ENCODE data around the gene MEOX1. TPM values are rescaled to one million over a fixed set of nuclear protein-coding genes. Genes with fewer than 3 reads are reported as not detected.

MEOX1 gene
- total RNA-seq, 2 donors from 2014 or later: 0.64 to 4.1 TPM

GRCh38 chr17:43679911-43680310, 18.2 kb upstream of the MEOX1 start:
- Histone ChIP-seq H3K9ac (ENCODE audit: low read depth in 2 of 2, low read length in 2 of 2) (no peak overlapping the region), H3K4me3 (no peak overlapping the region), H3K4me1 (no peaks in the 10 kb centered on the region), H3K9me3 (no peaks in the 10 kb centered on the region), H3K27ac (no peak overlapping the region), H3K36me3 (no peaks in the 10 kb centered on the region), H3K27me3 (no peaks in the 10 kb centered on the region)
- intact Hi-C loops (cut with DNase I): no loop called here
- no peak for DNase-seq
- no peak for TF ChIP-seq CTCF (IDR thresholded peaks at IDR 0.05)

- Histone ChIP-seq H3K27ac (no peak overlapping the region), H3K27me3 (no peaks in the 10 kb centered on the region), H3K9me3 (no peaks in the 10 kb centered on the region), H3K36me3 (no peaks in the 10 kb centered on the region), H3K4me3 (no peak overlapping the region), H3K4me1 (no peaks in the 10 kb centered on the region), H3K9ac (ENCODE audit: low read depth in 2 of 2, low read length in 2 of 2) (no peak overlapping the region)
- DNase-seq: no peak
- TF ChIP-seq CTCF (IDR thresholded peaks at IDR 0.05): no peak
- intact Hi-C loops (cut with DNase I): no loop called here
These were observed 17.7 kb upstream of the MEOX1 start for GRCh38 chr17:43679401-43679800.

- TF ChIP-seq CTCF (IDR thresholded peaks at IDR 0.05): no peak
- no peak for DNase-seq
- no peak overlapping the region for H3K27ac ChIP-seq
- no peak overlapping the region for H3K4me3 ChIP-seq
- no peaks in the 10 kb centered on the region for H3K4me1 ChIP-seq
- intact Hi-C loops (cut with DNase I): no loop called here
- no peaks in the 10 kb centered on the region for H3K27me3 ChIP-seq
- H3K36me3 ChIP-seq: no peaks in the 10 kb centered on the region
- no peaks in the 10 kb centered on the region for H3K9me3 ChIP-seq
- no peak overlapping the region for H3K9ac ChIP-seq (ENCODE audit: low read depth in 2 of 2, low read length in 2 of 2)
These were observed 14.7 kb upstream of the MEOX1 start for GRCh38 chr17:43676471-43676870.

- Histone ChIP-seq H3K9ac (ENCODE audit: low read depth in 2 of 2, low read length in 2 of 2) (no peak overlapping the region), H3K27me3 (no peaks in the 10 kb centered on the region), H3K27ac (no peak overlapping the region), H3K36me3 (no peaks in the 10 kb centered on the region), H3K4me3 (no peak overlapping the region), H3K4me1 (no peaks in the 10 kb centered on the region), H3K9me3 (no peaks in the 10 kb centered on the region)
- no peak for DNase-seq
- intact Hi-C loops (cut with DNase I): loop anchor here (2.0 kb wide), 1 partner anchor 96 kb away; no protein-coding TSS in a partner anchor
- no peak for TF ChIP-seq CTCF (IDR thresholded peaks at IDR 0.05)
These were observed 12.7 kb upstream of the MEOX1 start for GRCh38 chr17:43674394-43674793.

- Histone ChIP-seq H3K4me1 (no peaks in the 10 kb centered on the region), H3K27ac (no peak overlapping the region), H3K9ac (ENCODE audit: low read depth in 2 of 2, low read length in 2 of 2) (no peak overlapping the region), H3K9me3 (no peaks in the 10 kb centered on the region), H3K27me3 (no peaks in the 10 kb centered on the region), H3K4me3 (no peak overlapping the region), H3K36me3 (no peaks in the 10 kb centered on the region)
- DNase-seq: peak; percentile 81
- peak; percentile 93 for TF ChIP-seq CTCF (IDR thresholded peaks at IDR 0.05)
- intact Hi-C loops (cut with DNase I): loop anchor here (2.0 kb wide), 1 partner anchor 95 kb away; no protein-coding TSS in a partner anchor
These were observed 12.0 kb upstream of the MEOX1 start for GRCh38 chr17:43673516-43674323.
